ENCODE results near the gene TNFRSF8.

TNFRSF8 gene

GRCh38 chr1:12144969-12145368 lies 81.9 kb downstream of the TNFRSF8 start:
- DNase-seq, result no peak

GRCh38 chr1:12145616-12146342 lies 82.7 kb downstream of the TNFRSF8 start:
- no peak for DNase-seq

DNA sequence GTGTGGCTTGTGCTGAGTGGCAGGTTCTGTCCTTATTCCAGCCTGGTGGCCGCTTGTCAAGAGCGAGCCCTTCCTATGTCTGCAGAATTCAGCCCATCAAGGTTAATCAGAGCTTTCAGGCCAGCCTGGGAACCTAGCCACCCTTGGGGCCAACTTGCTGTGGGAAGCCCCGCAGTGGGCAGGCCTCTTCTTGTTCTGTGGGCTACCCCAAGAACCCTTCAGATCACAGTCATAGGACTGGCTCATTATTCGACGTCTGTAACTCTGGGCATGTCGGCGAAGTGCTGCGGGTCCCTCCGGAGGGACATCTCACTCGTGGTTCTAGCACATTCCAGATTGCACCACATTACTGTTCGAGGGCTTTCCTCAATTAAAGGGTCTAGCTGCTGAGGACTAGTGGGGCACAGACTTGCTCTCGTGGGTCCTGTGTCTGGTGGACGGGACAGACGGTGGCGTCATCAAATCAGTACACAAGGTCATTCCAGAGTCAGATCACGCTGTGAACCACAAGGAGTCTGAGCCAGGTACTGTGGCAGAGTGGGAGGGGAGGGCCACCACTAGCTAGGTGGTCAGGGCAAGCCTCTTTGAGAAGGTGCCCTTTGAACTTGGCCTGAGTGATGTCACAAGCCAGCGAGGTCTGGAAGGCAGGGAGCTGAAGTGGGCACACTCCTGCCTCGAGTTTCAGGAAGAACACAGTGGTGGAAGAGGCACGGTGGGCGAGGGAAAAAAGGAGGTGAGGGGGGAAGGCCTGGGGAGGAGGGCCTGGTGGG lies 83.4 kb downstream of the TNFRSF8 start:
- no peak for DNase-seq

- DNase-seq, result no peak
Observed at GRCh38 chr1:12147201-12147701, 84.1 kb downstream of the TNFRSF8 start.

DNA sequence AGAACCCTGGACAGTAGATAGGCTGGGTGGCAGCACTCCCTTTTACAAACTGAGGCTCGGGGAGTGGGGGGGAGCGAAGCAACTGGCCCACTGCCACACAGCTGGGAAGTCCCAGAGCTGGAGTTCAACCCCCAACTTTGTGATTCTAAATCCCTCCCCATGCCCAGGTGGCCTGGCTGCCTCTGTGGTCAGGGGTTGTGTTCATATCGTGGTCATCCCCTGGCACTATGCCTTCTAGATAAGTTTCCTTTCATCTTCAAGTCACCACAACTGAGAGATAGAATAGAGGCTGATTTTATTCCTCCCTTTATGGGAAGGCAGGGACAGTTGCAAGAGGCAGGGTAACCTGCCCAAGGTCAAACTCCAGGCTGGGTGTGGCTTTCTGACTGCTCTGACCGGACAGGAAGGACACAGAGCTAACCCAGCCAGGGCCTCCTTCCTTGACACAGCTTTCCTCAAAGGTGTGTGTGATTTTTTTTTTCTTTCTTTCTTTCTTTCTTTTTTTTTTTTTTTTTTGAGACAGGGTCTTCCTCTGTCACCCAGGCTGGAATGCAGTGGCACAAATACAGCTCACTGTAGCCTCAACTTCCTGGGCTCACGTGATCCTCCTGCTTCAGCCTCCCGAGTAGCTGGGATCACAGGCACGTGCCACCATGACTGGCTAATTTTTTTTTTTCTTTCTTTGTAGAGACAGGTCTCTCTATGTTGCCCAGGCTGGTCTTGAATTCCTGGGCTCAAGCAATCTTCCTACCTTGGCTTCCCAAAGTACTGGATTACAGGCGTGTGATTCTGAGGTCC lies 85.3 kb downstream of the TNFRSF8 start:
- no peak for DNase-seq

GRCh38 chr1:12148958-12149790 lies 86.1 kb downstream of the TNFRSF8 start:
- no peak for DNase-seq

DNA sequence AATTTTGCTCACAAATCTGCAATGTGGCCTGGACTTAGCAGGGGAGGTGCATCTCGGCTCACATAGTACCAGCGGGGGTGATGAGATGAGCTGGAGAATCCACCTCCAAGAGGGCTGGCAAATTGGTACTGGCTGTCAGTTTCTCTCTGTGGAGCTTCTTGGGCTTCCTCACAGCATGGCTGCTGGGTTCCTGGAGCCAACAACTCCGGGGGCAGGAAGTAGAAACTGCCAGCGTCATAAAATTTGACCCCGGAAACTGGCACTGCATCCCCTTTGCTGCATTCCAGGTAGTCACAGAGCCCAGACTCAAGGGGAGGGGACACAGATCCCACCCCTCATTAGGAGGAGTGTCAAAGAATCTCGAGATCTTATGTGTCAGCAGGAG lies 86.7 kb downstream of the TNFRSF8 start:
- DNase-seq, result no peak

GRCh38 chr1:12150456-12151200 lies 87.5 kb downstream of the TNFRSF8 start:
- DNase-seq, result no peak

DNA sequence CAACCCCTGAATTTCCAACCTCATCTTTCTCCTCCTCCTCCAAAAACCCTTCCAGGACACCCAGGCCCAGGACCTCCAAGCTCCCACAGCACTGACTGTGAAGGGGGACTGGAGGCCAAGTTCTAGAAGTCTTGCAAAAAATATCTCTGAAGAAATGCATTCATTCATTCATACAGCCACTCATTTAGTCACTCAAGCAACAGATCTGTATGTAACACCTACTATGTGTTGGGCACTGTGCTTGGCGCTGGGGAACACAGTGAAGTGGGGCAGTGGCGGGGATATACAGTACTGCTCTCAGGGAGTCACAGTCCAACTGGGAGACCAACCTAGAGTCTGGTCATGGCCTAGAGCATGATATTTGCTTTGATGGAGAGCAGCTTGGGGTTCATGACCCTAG lies 88.4 kb downstream of the TNFRSF8 start:
- no peak for DNase-seq

DNA sequence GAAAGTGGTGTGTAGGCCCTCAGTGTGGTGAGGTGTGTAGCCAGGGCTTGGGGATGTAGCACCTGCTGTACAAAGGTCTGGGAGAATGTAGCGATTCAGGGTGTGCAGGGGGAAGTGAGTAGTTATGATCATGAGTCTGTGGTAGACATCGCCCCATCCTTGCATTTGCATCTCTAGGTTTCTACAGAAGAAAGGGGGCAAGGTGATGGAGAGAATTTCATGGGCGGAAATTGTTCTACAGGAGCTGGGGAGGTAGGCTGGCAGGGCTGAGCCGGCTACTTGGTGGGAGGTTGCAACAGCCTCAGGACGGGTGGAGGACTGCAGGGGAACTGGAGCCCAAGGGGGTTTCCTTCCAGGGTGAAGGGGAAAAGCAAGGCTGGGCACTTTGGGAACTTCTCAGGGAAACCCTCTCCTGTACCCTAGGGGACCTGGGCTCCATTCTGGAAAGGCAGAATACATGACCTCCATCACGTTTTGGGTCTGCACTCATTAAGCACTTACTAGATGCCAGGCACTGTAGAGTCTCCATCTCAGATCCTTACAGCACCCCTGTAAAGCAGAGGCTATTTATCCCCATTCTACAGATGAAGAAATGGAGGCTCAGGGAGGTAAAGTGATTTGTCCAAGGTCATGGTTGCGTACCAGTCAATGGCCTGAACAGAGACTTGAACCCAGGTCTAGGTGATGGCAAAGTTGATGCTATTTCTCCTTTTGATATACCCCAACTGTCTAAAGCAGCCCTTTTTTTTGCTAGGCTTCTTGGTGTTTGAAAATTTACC lies 89.2 kb downstream of the TNFRSF8 start:
- no peak for DNase-seq

- no peak for DNase-seq
Observed at GRCh38 chr1:12153181-12153785, 90.2 kb downstream of the TNFRSF8 start.

DNA sequence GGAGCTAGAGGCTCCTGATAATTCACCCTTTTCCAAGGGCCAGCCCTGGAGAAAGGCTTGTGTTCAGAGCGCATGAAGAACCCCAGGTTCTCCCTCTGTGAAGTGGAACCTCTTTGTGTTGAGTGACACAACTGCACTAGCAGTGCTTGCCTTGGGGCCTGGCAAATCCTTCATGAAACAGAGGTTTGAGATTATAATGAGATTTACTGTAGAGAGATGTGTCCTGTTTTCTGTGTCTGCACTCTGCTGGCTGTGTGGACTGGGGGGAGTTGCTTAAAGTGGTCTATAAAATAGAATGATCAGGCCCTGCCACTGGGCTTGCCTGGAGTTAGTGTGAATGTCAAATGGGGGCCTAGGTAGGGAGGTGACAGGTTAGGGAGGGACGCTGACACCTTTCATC lies 92.2 kb downstream of the TNFRSF8 start:
- DNase-seq, result no peak

DNA sequence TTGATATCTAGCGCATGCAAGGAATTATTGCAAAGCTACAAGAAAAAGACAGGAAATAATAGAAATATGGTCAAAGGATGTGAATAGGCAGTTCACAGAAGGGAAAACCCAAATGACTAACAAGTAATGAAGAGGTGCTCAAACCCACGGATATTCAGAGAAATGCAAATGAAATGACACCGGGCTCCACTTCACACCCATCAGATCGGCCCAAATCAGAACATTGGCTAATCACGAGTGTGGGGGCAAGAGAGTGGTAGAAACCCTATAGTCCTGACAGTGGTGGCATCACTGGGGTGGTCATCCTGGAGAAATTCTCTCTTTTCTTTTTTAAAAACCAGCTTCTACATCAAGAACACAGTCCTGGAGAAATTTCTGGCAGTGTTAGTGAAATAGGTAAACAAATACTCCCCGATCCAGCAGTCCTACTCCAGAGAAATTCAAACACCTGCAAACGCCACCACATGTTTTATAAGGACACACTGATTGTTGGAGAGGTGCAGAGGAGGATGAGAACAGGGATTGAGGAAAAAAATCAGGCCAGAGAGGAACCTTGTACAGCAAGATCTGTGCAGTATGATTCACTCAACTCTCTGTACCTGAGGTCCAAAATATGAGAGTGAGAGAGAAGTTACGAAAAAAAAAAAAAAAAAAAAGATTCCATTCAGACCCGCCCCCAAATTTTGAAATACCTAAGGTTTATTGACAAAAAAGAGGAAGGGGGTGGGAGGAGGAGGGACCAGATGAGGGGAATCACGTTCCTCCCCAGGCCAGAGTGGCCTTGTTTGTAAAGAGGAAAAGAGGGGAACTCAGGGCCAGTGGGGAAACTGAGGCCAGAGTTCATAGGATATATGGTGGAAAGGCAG lies 94.5 kb downstream of the TNFRSF8 start:
- no peak for DNase-seq

GRCh38 chr1:12158357-12159092 lies 95.4 kb downstream of the TNFRSF8 start:
- DNase-seq, result no peak

DNA sequence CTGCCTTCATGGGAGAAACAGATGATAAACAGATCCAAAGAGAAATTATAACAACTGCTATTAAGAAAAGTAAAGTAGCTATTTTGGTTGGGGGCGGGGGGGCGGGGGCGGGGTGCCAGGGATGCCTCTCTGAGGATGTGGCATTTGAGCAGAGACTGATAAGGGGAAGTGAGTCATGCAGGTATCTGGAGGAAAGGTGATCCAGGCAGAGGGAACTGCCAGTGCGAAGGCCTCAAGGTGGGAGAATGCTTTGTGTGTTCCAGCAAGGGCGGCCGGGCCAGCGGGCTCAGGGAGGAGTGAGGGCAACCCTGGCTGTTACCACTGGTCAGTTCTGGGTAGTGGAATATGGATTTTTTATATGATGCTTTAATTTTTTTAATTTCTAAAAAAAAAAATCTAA lies 96.7 kb downstream of the TNFRSF8 start:
- no peak for DNase-seq

- DNase-seq, result no peak
Observed at GRCh38 chr1:12161324-12161661, 98.2 kb downstream of the TNFRSF8 start.

DNA sequence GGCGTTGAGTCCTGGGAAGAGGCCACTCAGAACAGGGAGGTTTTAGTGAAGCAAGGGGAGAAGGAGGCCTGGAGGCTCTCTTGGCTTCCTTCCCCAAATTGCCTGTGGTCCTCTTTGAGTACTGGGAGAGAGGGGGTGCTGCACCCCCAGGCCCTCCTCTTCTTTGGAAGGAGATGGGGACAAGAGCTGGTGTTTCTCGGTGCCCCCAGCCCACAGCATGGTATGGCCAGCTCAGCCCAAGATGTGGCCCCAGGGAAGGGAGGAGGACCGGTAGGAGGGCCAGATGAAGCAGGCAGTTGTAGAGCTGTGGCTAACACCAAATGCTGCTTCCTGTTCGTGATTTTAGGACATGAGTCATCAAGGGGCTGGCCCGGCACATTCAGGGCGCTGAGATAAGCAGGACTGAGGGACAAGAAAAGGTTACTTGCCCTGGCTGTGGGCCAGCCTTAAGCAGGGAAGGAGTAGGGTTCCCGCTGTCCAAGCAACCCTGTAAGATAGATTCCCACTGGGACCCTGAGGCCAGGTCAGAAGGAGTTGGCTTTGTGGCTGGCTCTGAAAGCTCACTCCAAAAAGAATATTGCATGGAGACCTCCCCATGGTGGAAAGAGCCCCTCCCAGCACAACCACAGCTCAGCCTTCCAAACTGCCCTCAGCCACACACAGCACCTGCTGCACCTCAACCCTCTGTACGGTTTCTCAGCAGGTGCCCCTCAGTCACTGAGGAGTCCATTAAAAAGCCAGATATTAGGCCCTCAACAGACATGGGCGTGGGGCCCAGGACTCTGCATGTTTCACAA lies 98.8 kb downstream of the TNFRSF8 start:
- no peak for DNase-seq

Data from NCI-H524 treated with DMSO at 0.1 percent for 48 hours (cell line).